A673 (cell line): ENCODE results near the gene GPR157.

Experiments used
- EZH2 ChIP-seq: fragments of 200-600 bp; sonication (generic); IDR thresholded peaks from 2 replicates; pipeline ENCODE4 v1.6.1; 2017; ENCODE audit warnings: borderline replicate concordance, low read depth, mild to moderate bottlenecking, mixed read lengths, antibody characterized with exemption, low read length; ENCODE audit not compliant: poor library complexity, severe bottlenecking
- TF ChIP-seq, protein P1 (sequence below): fragments of 300-800, 200-600 bp; sonication (generic); conservative IDR thresholded peaks from 2 replicates; pipeline ENCODE4 v1.5.1; 2017; ENCODE audit warnings: low read depth, mild to moderate bottlenecking, antibody characterized with exemption, low read length, moderate library complexity, mixed read lengths

DNA sequence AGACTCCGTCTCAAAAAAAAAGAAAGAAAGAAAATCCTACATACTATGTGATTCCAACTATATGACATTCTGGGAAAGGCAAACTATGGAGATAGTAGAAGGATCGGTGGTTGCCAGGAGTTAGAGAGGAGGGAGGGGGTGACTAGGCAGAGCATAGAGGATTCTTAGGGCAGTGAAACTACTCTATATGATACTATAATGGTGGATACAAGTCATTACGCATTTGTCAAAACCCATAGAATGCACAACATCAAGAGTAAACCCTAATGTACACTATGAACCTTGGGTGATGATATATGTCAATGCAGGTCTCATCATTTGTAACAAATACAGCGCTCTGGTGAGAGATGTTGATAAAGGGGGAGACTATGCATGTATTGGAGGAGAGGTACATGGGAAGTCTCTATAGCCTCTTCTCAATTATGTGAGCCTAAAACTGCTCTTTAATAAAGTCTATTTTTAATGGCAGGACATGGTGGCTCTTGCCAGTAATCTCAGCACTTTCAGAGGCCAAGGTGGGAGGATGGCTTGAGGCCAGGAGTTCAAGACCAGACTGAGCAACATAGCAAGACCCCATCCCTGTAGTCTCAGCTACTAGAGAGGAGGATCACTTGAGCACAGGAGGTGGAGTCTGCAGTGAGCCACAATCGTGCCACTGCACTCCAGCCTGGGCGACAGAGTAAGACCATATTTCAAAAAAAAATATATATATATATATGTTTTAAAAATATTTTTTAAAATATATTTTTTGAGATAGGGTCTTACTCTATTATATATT lies 76.4 kb downstream of the GPR157 start:
- TF ChIP-seq, protein P1, sequence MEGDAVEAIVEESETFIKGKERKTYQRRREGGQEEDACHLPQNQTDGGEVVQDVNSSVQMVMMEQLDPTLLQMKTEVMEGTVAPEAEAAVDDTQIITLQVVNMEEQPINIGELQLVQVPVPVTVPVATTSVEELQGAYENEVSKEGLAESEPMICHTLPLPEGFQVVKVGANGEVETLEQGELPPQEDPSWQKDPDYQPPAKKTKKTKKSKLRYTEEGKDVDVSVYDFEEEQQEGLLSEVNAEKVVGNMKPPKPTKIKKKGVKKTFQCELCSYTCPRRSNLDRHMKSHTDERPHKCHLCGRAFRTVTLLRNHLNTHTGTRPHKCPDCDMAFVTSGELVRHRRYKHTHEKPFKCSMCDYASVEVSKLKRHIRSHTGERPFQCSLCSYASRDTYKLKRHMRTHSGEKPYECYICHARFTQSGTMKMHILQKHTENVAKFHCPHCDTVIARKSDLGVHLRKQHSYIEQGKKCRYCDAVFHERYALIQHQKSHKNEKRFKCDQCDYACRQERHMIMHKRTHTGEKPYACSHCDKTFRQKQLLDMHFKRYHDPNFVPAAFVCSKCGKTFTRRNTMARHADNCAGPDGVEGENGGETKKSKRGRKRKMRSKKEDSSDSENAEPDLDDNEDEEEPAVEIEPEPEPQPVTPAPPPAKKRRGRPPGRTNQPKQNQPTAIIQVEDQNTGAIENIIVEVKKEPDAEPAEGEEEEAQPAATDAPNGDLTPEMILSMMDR: no peak
- TF ChIP-seq EZH2: no peak
